ENCODE measurements around the gene IFNGR2.

IFNGR2 gene

DNA sequence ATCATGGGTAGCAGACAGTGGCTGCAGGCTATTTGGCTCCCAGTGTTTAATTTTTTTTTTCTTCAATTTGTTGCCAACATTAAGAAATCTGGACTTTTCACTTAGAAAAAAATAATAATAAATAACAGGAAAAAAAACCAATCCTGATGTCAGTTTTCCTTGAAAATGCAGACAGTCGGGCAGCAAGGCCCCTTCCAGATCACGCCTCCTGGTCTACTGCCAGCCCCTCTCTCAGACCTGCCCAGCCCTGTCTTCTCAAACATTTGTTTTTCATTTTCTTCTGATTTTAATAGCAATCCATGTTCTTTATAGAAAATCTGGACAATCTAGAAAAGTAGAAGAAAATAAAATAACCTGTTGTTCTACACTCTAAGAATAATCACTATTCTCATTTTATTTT, 15.5 kb downstream of the IFNGR2 start:
- no peaks in the 10 kb centered on the region for H3K9me3 Mint-ChIP-seq
- H3K27me3 Mint-ChIP-seq (ENCODE audit: low read depth) = no peaks in the 10 kb centered on the region
- peaks cover 59% of the 10 kb centered on the region for H3K36me3 Mint-ChIP-seq (ENCODE audit: low read depth)
- TF ChIP-seq, protein P1, sequence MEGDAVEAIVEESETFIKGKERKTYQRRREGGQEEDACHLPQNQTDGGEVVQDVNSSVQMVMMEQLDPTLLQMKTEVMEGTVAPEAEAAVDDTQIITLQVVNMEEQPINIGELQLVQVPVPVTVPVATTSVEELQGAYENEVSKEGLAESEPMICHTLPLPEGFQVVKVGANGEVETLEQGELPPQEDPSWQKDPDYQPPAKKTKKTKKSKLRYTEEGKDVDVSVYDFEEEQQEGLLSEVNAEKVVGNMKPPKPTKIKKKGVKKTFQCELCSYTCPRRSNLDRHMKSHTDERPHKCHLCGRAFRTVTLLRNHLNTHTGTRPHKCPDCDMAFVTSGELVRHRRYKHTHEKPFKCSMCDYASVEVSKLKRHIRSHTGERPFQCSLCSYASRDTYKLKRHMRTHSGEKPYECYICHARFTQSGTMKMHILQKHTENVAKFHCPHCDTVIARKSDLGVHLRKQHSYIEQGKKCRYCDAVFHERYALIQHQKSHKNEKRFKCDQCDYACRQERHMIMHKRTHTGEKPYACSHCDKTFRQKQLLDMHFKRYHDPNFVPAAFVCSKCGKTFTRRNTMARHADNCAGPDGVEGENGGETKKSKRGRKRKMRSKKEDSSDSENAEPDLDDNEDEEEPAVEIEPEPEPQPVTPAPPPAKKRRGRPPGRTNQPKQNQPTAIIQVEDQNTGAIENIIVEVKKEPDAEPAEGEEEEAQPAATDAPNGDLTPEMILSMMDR (IDR thresholded peaks at IDR 0.05; ENCODE audit: unreplicated experiment in 3 of 3) = no peak
- peak overlapping the region; percentile 45 to 95 (median 80) for H3K27ac Mint-ChIP-seq
- H3K4me1 Mint-ChIP-seq = peaks cover 23% of the 10 kb centered on the region
- H3K4me3 Mint-ChIP-seq = no peak overlapping the region

DNA sequence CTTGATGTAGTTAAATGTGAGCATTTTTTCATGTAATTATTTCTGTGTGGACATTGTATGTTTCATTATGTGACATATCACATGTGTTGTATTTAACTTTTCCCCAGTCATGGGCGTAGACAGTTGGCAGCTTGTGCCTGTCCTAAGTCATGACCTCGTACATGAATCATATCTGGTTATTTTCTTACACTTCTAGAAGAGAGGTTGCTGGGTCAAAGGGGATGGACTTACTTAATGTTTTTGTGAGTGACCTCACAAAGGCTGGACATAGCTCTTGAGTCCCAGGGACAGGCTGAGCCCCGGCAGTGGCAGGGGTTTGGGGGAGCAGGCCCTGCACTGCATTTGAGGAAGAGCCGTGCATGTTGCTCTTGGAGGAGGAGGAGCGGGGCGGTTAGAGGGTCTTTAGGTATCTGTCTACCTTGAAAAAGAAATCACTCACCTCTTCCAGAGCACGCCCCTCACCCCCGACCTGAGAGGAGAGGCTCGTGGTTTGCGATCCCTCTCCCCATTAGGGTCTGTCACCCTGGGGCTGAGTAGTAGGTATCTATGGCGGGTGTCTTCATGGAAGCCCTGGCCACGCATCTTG, 16.4 kb downstream of the IFNGR2 start:
- H3K27me3 Mint-ChIP-seq (ENCODE audit: low read depth) = no peaks in the 10 kb centered on the region
- H3K4me1 Mint-ChIP-seq = peaks cover 23% of the 10 kb centered on the region
- peak overlapping the region in 1 of 3 experiments; percentile 7 for H3K4me3 Mint-ChIP-seq

DNA sequence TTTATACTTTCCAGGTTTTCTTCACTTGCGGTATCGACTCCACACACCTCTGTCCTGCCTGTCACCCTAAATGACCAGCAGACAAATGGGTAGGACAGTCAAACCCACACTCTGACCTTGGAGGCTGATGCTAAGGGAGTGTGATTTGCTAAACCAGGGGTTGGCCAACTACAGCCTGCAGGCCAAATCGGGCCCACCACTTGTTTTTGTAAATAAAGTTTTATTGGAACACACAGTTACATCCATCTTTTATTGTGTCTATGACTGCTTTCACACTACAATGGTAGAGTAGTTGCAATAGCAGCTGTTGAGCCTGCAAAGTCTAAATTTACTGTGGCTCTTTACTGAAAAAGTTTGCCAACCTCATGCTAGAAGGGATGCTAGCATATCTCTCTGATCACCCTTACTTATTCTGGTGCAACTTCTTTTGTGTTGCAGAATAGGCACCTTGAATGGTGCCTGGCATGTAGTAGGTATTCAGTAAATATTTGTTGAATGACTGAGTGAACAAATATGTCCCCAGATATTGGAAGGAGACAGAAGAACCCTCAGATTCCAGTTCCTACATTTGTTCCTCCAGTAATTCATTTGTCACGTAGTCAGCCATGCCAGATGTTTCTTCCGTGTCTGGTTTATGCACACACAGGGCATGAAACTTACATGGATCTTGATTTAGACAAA, 18.6 kb downstream of the IFNGR2 start:
- TF ChIP-seq, protein P1 (IDR thresholded peaks at IDR 0.05; ENCODE audit: unreplicated experiment in 3 of 3) = no peak
- no peak overlapping the region for H3K4me3 Mint-ChIP-seq
- no peaks in the 10 kb centered on the region for H3K27me3 Mint-ChIP-seq (ENCODE audit: low read depth)
- H3K9me3 Mint-ChIP-seq = no peaks in the 10 kb centered on the region
- H3K4me1 Mint-ChIP-seq = peaks cover 23% of the 10 kb centered on the region
- H3K36me3 Mint-ChIP-seq (ENCODE audit: low read depth) = peaks cover 62% of the 10 kb centered on the region
- no peak overlapping the region for H3K27ac Mint-ChIP-seq

More for the DNA sequence above, 16.4 kb downstream of the IFNGR2 start:
- TF ChIP-seq, protein P1 (IDR thresholded peaks at IDR 0.05; ENCODE audit: unreplicated experiment in 3 of 3) = no peak
- Mint-ChIP-seq H3K27ac (peak overlapping the region; percentile 29 to 95 (median 79)), H3K9me3 (no peaks in the 10 kb centered on the region), H3K36me3 (ENCODE audit: low read depth) (peaks cover 66% of the 10 kb centered on the region)

GRCh38 chr21:33424214-33424613, 21.0 kb downstream of the IFNGR2 start:
- TF ChIP-seq, protein P1 (IDR thresholded peaks at IDR 0.05; ENCODE audit: unreplicated experiment in 3 of 3) = no peak
- Mint-ChIP-seq H3K9me3 (no peaks in the 10 kb centered on the region), H3K4me3 (no peak overlapping the region), H3K36me3 (ENCODE audit: low read depth) (peaks cover 68% of the 10 kb centered on the region), H3K27ac (no peak overlapping the region), H3K27me3 (ENCODE audit: low read depth) (no peaks in the 10 kb centered on the region), H3K4me1 (peaks cover 9% of the 10 kb centered on the region)

DNA sequence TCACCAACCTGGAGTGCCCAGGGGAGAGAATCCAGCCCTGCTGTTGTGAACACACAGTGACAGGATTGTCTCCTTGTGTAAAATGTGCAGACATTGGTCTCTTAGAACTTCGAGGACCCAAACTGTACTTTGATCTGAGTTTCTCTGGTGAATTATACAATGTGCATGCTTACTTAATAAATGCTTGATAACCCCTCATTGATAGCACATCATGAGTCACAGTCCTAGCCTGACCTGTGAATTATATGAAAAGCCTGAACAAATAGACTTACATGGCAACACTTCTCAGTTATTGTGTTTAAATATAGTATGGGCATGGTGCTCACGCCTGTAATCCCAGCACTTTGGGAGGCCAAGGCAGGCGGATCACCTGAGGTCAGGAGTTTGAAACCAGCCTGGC, 22.6 kb downstream of the IFNGR2 start:
- Mint-ChIP-seq H3K27ac (no peak overlapping the region), H3K36me3 (ENCODE audit: low read depth) (peaks cover 63% of the 10 kb centered on the region), H3K27me3 (ENCODE audit: low read depth) (no peaks in the 10 kb centered on the region), H3K9me3 (no peaks in the 10 kb centered on the region), H3K4me3 (no peak overlapping the region), H3K4me1 (no peaks in the 10 kb centered on the region)
- TF ChIP-seq, protein P1 (IDR thresholded peaks at IDR 0.05; ENCODE audit: unreplicated experiment in 3 of 3) = no peak

DNA sequence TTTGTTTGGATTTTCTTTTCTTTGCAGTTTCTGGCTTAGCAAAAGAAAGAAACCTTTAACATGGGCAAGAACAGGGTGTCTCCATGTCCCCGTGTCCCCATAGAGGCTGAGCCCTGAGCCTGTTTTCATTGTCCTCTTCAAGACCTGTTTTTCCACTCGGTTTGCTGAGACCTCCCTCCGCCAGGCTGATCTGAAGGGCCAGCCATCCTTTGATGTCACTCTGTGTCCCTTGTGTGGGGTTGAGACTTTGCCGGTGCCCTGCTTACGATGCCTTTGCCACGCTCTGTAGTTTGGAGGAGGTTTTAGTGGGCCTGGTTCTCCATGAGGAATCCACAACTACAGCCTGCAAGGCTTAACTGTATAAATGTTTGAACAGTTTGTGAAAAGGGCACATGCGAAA, 23.8 kb downstream of the IFNGR2 start:
- TF ChIP-seq, protein P1 (IDR thresholded peaks at IDR 0.05; ENCODE audit: unreplicated experiment in 3 of 3) = no peak
- peaks cover 61% of the 10 kb centered on the region for H3K36me3 Mint-ChIP-seq (ENCODE audit: low read depth)
- no peaks in the 10 kb centered on the region for H3K4me1 Mint-ChIP-seq
- H3K27me3 Mint-ChIP-seq (ENCODE audit: low read depth) = no peaks in the 10 kb centered on the region
- H3K4me3 Mint-ChIP-seq = no peak overlapping the region
- H3K27ac Mint-ChIP-seq = no peak overlapping the region
- H3K9me3 Mint-ChIP-seq = no peaks in the 10 kb centered on the region

All from nephron (organoid).